Fibroblast of pulmonary artery (primary cell): ENCODE measurements around the gene TMPRSS3.

Experiments used
- DNase-seq: peaks from one replicate; pipeline ENCODE4 v3.0.0-alpha.2; 2010; ENCODE audit warnings: low read depth
- H3K4me3 ChIP-seq: replicated peaks from 2 replicates; pipeline ENCODE4 v1.5.1; 2011; ENCODE audit warnings: low read depth, mild to moderate bottlenecking, control low read depth, low read length, moderate library complexity
- TF ChIP-seq, protein P1 (sequence below): IDR thresholded peaks from 2 replicates; pipeline ENCODE4 v1.5.1; 2011; ENCODE audit warnings: mild to moderate bottlenecking, control low read depth, low read length, inconsistent platforms; ENCODE audit errors: missing control alignments

Gene TMPRSS3

DNA sequence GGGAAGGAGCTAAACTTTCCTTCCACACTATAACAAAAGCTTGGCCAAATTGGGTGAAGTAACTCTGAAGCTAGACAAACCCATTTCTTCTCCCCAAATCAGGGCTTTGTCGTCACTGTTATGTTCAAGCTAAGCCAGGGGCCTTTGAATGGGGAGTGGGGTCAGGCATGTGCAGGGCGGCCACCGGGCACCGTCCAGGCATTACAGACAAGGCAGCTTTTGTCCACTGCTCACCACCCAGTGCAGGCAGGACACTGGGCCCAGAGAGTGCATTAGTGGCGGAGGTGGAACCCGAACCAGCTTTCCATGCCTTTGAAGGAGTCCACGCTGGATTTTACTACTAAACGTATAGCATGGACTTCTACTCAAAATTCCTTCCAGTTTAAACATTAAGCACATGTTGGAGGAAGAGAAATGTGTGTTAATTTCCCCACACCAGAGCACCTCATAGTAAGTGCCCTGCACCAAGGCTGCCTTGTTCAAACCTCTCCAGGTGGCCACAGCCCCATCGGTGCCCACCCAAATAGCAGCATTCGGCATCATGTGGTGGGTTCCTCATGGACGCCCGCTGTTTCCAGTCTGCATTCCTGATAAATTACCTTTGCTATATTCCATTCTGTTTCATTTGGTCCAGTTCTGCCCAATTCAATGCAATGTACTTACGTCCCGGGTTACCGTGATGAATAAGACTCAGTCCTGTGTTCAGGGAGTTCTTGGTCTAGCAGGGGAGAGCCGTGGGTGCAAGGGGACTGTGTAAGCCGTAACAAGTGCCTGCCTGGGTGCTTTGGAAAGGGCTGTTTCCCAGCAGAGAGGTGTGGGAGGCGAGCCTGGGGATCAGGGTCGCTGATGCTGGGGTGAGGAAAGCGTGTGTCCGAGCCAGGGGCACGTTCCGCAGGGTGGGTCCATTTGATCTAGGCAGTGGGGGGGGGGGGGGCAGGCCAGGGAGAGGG is 9.5 kb upstream of the TMPRSS3 start:
- TF ChIP-seq, protein P1, sequence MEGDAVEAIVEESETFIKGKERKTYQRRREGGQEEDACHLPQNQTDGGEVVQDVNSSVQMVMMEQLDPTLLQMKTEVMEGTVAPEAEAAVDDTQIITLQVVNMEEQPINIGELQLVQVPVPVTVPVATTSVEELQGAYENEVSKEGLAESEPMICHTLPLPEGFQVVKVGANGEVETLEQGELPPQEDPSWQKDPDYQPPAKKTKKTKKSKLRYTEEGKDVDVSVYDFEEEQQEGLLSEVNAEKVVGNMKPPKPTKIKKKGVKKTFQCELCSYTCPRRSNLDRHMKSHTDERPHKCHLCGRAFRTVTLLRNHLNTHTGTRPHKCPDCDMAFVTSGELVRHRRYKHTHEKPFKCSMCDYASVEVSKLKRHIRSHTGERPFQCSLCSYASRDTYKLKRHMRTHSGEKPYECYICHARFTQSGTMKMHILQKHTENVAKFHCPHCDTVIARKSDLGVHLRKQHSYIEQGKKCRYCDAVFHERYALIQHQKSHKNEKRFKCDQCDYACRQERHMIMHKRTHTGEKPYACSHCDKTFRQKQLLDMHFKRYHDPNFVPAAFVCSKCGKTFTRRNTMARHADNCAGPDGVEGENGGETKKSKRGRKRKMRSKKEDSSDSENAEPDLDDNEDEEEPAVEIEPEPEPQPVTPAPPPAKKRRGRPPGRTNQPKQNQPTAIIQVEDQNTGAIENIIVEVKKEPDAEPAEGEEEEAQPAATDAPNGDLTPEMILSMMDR: no peak
- no peak overlapping the region for H3K4me3 ChIP-seq
- no peak for DNase-seq

DNA sequence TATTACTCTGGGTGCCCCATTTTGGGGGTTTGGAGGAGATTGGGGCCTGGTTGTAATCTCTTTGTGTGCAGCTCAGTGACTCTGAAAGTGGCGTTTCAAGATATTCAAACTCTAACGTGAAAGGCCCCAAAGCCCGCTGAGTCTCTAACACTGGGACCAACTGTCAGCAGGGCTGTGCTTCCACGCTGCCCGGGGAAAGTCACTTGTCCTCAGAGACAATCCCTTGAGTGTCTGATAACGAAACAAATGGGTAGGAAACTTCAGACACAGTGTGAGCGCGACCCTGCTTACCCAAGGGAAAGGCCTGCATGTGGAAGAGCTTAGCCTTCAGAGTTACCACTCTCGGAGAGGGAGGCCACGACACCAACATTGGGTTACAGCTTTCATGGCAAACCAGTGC is 8.7 kb upstream of the TMPRSS3 start:
- DNase-seq: no peak
- TF ChIP-seq, protein P1: no peak
- H3K4me3 ChIP-seq: no peak overlapping the region

DNA sequence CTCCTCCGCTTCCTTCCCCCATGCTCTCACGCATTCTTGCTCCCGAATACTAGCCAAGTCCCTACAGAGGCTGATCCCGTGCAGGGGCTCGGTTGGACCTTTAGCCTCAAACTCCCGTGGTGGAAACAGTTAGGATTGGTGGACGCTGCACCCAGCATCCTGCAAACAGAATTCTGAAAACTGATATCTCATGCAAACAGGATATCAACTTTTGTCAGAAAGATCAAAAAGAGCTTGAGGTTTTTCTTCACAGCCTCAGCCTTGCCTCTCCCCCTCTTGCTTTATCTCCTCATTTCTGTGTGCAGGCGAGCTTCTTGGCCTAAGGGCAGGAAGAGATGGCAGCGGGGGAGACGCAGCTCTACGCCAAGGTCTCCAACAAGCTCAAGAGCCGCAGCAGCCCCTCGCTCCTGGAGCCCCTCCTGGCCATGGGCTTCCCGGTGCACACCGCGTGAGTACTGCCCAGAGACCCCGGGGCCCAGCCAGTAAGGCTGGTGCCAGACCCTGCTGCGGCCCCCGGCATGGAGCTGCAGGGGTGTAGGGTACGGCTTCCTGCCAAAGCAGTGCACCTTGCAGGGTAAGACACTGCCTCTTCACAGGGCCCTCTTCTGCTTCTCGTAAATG is 7.9 kb upstream of the TMPRSS3 start, which contains the start of gene UBASH3A:
Gene UBASH3A (plus strand): TSS at position 292 of the 621 bp plus-strand sequence. CDS start 44 bp downstream, at position 336.
- no peak within 1 kb of the TSS for H3K4me3 ChIP-seq
- DNase-seq: no peak

DNA sequence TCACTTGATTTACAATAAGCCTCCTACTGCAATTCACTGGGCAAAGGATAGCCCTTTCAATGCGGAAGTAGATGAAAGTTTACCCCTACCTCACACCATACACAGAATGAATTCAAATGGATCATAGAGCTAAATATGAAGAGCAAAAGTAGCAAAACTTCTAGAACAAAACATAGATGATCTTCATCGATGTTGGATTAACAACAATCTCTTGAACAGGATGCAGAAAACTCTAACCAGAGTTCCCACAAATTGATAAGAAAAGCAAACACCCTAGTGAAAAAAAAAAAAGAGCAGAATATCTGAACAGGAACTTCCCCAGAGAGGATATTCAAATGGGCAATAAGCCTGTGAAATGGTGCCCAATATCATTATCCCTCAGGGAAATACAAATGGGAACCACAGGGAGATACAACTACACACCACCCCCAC is 6.0 kb upstream of the TMPRSS3 start:
- TF ChIP-seq, protein P1: no peak
- DNase-seq: no peak
- no peak overlapping the region for H3K4me3 ChIP-seq

More for the DNA sequence above, 7.9 kb upstream of the TMPRSS3 start, which contains the start of gene UBASH3A:
- TF ChIP-seq, protein P1: no peak

DNA sequence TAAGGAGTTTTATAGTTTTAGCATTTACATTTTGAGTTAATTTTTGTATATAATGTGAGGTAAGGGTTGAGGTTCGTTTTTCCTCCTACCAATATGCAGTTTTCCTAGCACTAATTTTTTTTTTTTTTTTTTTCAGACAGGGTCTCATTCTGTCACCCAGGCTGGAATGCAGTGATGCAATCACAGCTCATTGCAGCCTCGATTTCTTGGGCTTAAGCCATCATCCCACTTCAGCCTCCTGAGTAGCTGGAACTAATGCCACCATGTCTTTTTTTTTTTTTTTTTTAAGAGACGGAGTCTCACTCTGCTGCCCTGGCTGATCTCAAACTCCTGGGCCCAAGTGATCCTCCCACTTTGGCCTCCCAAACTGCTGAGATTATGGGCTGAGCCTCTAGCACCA is 5.3 kb upstream of the TMPRSS3 start:
- DNase-seq: peak; percentile 21
- H3K4me3 ChIP-seq: no peak overlapping the region
- TF ChIP-seq, protein P1: no peak

DNA sequence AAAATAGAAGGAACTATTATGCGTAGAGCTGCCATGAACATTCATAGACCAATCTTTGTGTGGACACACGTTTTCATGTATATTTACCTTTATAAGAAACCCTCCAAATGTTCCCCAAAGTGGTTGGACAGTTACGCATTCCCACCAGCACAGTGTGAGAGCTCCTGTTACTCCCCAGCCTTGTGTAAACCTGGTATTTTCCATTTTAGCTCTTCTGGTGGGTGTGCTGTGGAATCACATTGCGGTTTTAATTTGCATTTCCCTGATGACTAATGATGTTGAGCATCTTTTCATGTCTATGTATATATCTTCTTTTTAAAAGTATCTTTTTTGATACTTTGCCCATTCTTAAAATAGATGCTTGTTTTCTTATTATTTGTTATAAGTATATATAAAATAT is 4.7 kb upstream of the TMPRSS3 start:
- DNase-seq: peak; percentile 2
- no peak overlapping the region for H3K4me3 ChIP-seq
- TF ChIP-seq, protein P1: no peak
